Glomerular visceral epithelial cell (primary cell): ENCODE data around the gene TTC39C.
"Not testable (repeated sequence)": the region's sequence is repeated elsewhere in the genome, so short reads cannot be mapped to it uniquely, and the experiment has no call there.

ENCODE experiments used
- DNase-seq: peaks from one replicate; pipeline ENCODE4 v3.0.0-alpha.2; 2016; ENCODE audit errors: extremely low spot score

Gene TTC39C

DNA sequence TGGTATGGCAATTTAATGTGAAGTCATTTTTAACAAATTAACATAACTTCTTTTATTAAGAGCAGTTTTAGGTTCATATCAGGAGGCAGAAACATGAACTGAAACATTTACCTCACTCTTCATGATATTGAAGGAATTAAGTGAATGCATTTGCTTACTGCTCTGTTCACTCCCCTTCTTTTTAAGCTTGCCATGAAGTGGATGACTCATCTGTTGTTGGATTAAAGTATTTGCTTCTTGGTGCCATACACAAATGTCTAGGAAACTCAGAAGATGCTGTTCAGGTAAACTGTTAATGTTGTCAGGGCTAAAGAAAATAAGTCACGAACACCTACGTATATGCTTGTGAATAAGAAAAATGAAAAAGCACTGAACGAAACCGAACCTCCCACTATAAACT lies 114.1 kb downstream of the TTC39C start:
- no peak for DNase-seq

DNA sequence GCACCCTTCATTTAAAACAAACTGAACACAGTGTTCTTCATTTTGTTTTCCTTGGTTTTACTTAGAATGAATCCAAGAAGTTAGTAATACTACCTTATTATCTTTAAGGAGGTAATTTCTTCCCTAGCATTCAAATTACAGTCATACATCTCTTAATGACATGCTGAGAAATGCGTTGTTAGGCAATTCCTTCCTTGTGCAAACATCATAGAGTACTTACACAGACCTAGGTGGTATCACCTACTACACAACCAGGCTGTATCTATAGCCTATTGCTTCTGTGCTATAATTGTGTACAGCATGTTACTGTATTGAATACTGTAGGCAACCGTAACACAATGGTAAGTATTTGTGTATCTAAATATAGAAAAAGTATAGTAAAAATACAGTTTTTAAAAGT lies 115.9 kb downstream of the TTC39C start:
- DNase-seq = no peak

DNA sequence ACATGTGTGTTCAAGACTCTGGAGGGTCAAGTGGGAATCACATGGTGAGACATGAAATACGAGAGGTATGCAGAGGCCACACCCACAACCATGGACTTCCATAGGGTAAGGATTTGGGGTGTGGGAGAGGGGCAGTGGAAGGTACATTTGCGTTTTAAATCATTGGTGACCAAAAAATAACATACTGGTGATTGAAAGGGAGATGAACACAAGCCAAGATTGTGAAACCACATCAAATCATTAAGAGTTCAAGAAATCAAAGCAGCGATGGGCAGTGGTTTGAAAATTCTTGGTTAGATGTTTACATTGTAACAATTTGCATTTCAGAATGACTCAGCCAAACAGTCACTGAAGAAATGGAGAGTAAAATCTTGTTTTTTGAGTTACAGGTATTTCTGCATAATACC lies 122.4 kb downstream of the TTC39C start:
- DNase-seq = no peak

DNA sequence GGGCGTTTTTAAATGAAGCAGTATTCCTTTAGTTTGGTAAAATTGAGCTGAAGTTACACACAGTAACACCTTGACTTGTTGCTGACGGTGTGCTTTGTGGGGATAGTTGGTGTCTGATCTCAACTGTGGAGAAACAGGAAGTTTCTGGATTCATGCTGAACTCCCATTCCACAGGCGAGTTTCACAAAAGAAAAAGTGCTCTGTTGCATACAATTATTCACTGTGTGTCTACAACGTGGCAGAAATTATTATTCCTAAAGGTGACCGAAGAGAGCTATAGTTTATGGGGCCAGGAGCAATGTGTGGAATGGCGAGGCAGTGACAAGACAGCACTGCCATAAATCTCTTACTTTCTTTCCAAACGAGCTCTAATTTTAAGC lies 123.8 kb downstream of the TTC39C start:
- DNase-seq = no peak

DNA sequence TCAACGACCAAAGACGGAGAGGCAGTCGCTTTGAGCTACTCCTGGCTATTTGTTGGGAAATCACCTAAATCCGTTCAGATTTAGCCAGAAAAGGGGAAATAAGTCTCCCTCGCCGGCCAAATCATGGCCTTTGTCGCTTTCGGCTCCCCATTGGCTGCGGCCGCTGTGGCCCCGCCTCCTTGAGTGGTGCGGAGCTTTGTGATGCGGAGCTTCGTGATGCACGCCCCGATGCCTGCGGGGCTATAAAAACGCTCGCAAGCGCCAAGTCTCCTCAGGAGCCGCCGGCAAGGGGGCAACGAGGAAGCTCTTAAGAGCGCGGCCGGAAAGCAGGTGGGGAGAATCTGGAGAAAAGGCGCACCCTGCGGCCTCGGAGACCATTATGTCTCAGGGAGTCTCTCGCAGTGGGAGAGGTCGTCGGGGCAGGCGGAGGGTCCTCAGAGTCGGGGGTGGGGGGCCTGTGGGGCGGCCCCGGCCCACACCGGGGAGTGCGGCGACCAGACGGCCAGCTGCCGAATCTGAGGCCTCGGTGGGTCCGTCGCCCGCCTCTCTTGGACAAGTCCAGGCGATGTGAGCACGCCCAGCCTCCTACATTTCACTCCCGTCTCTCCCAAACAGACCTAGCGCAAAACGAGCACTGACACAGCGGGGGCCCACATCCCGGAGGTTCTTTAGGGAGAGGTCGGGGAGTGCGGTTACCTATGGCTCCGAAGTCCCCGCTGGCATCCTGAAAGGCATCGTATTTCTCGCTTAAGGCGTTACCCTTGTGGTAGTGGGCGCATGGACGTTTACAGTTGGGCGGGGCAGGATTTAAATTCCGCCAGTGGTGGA lies 124.4 kb downstream of the TTC39C start, which contains the start of gene CABYR:
CABYR (plus strand) TSS at position 274 of the 828 bp plus-strand sequence. CDS start 4,053 bp downstream, outside the sequence.
- DNase-seq = peak; percentile 95

DNA sequence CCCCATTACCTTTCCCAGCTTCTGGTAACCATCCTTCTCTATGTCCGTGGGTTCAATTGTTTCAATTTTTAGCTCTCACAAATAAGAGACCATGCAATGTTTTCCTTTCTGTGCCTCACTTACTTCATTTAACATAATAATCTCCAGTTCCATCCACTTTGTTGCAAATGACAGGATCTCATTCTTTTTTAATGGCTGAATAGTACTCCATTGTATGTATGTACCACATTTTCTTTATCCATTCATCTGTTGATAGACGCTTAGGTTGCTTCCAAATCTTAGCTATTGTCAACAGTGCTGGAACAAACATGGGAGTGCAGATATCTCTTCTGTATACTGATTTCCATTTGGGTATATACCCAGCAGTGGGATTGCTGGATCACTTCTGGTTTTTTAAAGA lies 126.1 kb downstream of the TTC39C start:
- no peak for DNase-seq

DNA sequence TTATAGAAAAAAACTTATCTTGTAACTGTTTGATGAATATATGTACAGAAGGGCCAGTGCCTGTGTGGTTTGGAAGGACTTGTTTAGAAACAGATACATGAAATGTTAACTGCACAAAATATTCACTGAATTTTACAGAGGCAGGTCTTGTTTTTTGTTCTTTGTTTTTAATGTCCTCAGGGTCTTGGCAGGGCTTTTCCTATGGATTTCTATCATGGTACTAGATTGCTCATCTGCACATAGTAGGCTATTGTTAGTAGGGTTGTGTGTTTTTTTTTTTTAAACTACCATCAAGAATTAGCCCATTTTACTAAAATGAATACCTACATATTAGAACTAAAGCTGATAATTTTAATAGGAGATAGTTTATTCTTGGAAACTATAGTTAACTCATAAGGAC lies 127.8 kb downstream of the TTC39C start:
- no peak for DNase-seq

DNA sequence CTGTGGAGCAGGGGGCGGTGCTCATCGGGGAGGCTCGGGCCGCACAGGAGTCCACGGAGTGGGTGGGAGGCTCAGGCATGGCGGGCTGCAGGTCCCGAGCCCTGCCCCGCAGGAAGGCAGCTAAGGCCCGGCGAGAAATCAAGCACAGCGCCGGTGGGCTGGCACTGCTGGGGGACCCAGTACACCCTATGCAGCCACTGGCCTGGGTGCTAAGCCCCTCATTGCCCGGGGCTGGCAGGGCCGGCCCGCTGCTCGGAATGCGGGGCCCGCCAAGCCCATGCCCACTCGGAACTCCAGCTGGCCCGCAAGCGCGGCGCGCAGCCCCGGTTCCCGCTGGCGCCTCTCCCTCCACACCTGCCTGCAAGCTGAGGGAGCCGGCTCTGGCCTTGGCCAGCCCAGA lies 135.0 kb downstream of the TTC39C start:
- not testable (repeated sequence) for DNase-seq

DNA sequence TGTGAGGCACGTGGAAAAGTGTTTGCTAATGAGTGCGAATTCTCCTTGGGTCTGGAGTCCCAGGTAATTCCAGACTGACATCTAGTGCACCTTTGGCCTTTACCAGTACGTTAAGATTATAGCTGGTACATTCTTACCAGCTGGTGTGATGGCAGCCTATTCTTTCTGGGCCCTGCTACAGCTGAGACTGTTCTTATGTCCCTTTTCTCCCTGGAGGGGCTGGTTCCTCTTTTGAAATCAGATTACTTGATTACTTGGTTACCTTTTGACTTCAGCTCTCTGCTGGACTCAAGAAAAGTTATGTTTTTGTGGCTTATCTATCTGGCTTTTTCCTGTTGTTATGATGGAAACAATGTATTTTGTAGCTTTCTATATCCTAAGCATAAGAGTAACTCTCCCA lies 138.8 kb downstream of the TTC39C start:
- no peak for DNase-seq

DNA sequence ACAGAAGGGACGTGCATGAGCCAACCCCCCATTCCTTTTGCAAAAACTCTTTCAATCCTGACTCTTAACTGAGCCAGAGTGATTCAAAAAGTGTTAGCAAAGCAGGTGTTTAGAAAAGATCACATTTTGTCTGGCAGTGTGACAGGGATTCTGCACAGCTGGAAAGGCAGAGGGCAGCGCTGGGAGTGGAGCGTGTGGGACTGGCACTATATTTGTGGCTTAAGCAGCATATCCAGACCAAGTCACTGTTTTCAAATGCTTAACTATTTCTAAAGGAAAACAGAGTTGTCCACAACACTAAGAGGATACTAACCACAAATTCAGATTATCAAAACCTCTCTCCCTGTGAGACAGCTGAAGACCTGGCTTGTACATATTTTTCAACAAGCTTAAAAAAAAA lies 143.3 kb downstream of the TTC39C start:
- DNase-seq = no peak

DNA sequence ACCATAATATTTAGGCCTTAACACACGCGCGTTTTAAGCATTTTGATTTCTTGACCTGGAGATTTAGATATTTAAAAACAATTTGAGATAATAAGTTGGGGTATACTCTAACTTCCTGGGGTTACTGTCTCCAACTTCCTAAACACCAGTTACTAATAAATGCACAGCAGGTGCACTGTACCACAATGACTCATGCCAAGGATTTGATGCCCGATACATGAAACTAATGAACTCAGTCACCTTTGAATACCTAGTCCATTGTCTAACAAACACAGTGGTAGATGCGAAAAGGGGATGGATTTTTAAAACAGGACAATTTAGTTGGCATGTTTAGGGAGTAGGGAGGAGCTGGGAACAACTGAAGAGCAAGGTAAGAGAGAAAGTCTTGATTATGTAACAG lies 145.5 kb downstream of the TTC39C start:
- no peak for DNase-seq

DNA sequence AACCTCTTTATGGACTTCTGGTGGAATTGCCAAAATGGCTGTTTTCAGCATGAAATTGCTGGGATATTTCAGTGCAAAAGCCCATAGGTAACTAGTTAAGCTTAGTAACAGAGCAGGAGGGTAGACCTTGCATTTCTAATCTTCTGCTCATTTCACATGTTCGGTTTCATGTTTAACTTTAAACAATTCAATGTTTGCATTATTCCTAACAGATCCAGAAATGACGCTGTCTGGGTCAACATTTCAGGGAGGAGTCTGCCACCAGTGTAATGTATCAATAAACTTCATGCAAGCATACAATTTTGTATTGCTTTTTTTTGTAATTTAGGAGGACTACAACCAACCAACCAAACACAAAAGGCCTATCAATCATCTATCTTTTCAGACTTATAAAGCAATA lies 146.8 kb downstream of the TTC39C start:
- DNase-seq = no peak

DNA sequence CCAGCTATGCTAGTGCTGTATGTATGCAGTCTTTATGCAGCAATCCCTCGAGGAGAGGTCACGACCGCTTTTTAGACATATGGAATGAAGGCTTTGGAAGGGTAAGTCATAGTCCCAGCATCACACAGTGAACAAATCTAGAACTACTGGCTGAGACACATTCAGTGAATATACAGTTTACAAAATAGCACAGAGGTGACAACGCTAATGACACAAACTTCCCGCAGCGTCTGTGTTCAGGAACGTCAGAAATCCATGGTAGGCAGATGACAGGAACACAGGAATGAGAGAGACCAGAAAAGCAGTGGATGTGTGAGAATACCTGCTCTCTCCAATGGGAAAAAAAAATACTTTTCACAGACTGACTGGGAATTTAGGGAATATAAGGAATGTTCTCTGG lies 153.9 kb downstream of the TTC39C start:
- no peak for DNase-seq

DNA sequence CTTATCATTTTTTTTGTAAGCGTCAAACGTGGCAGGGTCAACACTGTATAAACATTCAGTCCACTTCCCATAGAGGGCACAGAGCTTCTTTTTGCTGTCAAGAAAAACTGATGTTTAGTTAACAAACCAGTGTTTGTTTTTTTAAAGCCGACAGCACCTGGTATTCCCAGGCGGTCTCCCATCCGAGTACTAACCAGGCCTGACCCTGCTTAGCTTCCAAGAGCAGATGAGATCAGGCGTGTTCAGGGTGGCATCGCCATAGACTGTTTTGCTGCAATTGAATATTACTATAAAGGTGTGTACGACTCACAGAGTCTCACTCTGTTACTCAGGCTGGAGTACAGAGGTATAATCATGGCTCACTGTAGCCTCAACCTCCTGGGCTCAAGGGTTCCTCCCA lies 155.8 kb downstream of the TTC39C start:
- no peak for DNase-seq

DNA sequence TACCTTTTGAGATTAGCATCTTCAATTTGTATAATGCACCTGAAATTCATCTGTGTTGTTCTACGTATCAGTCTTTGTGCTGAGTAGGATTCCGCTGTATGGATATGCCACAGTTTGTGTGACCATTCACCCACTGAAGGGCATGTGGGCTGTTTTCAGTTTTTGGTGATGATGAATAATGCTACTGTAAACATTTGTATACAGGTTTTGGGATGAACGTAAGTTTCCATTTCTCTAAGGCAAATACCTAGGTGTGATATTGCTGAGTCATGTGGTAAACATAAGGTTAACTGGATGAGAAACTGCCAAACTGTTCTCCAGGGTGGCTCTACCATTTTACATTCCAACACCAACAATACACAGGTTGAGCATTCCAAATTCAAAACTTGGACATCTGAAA lies 159.4 kb downstream of the TTC39C start:
- no peak for DNase-seq

DNA sequence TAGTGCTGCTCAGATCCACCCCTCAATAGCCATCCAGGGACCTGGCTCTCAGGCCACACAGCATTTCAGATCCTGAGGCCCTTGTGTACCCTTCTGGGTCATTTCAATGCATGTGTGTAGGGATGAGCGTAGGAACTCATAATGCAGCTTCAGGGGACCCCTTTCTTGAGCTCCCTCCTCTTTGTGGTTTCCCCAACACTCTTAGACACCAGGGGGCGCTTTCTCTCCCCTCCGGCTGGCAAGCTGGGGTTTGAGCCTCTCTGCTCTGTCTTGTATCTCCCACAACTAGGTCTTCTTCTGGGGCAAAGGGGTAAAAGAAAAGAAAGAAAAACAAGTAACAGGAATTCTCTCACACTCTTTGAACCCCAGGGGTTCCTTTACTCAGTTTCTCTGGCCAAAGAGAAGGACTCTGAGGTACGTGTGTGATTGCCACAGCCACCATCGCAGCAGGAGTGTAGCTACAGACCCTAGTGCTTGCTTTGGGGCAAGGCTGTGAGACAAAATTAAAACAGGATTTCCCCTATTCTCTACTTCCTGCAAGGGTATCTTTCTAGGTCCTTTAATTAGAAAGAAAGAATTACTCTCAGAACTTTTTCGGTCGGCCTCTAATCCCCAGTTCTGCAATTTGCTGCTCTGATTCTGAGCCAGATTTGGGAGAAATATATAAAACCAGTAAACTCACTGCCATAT lies 162.3 kb downstream of the TTC39C start:
- DNase-seq = peak; percentile 50

DNA sequence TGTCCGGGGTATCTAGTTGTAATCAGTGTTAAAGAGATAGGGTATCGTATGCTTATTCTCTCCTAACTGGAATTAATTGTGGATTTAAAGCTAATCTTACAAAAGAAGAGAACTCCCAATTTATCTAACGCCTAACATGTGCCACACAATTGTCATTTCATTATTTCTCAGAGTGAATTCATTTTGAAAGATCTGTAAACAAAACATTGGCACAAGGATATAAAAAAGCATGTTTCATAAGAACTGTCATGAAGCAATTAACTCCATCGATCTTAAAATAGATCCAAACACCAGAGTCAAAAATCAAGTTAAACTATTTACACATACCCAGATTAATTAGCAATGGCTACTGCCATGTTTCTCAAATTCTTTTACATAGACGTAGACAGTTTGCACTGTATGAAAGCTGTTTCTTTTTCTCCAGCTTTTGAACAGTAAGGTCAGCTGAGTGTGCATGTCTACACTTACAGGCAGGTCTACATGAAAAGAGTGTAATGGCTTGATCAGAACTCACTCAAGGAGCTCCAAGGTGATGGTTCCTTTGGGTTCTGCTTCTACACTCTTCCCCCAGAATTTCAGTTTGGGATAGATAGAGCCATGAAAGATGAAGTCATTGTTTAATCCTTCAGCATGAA lies 163.1 kb downstream of the TTC39C start:
- no peak for DNase-seq

DNA sequence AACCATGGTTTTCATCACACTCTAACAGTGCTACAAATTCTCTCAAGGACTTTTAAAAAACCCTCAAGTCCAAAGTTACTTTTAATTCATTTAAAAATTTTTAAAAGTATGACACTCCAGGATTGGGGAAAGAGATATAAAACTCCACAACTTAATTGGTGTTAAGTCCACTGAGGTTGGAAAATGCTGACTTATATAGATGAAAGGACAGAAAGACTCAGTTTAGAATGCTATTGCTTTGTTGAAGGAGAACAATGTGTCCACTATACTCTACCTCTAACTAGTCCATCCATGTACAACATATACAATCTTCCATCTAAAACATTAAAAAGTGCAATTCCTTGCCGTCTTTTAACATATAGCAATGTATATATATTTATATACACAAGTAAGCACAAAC lies 165.5 kb downstream of the TTC39C start:
- DNase-seq = no peak

DNA sequence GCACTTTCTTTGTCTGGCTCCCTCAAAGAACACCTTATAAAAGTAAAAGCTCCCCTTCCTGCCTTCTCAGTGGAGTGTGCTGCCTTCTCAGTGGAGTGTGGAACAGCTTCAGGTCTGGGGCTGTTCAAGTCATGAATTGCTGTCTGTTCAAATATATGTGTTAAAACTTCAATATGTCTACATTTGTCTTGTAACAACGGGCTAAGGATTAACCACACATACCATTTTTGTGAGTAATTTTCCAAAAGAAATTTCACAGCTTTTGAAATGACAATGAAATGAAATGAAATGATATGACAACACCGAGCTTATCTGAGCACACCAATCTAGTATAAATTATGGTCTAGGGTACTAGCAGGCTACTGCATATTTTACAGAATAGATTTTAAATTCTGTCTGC lies 167.3 kb downstream of the TTC39C start:
- peak; percentile 30 for DNase-seq
